ENCODE results near the gene NUP85.
A peak's percentile ranks its signal among the peaks of the same experiment; 100 is the strongest.
"Not testable (repeated sequence)": the region's sequence is repeated elsewhere in the genome, so short reads cannot be mapped to it uniquely, and the experiment has no call there.

Gene NUP85, protein sequence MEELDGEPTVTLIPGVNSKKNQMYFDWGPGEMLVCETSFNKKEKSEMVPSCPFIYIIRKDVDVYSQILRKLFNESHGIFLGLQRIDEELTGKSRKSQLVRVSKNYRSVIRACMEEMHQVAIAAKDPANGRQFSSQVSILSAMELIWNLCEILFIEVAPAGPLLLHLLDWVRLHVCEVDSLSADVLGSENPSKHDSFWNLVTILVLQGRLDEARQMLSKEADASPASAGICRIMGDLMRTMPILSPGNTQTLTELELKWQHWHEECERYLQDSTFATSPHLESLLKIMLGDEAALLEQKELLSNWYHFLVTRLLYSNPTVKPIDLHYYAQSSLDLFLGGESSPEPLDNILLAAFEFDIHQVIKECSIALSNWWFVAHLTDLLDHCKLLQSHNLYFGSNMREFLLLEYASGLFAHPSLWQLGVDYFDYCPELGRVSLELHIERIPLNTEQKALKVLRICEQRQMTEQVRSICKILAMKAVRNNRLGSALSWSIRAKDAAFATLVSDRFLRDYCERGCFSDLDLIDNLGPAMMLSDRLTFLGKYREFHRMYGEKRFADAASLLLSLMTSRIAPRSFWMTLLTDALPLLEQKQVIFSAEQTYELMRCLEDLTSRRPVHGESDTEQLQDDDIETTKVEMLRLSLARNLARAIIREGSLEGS

DNA sequence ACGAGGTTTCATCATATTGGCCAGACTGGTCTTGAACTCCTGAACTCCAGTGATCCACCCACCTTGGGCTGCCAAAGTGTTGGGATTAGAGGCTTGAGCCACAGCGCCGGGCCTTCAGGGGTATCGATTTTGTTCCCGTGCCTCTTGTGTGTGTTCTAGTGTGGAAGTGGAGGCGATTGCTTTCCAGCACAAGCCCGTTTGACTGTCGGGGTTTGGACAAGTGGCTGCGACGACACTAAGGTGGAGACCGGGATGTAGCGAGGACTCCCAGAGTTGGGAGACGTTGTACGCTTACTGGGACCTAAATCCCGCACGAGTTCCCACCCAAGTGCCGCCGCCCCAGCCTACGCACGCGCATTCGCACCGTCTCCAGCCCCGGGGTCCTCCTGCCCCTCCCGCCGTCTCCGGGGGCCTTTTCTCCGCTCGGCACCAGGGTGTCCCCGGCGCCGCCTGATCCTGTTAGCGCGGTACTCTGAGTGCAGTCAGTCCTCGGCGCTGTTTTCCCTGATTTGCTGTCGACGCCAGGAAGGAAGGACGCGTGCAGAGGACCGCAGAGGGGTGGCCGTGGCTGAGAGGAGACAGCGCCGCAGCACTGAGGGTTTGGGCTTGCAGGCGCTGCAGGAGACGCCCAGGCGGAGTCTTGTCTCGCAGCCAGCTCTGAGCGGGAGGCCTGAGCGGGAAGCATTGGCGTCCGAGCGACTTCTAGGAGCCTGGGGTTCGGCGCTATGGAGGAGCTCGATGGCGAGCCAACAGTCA lies at the start of gene NUP85:
Gene NUP85 (plus strand): TSS at position 643 of the 756 bp plus-strand sequence. CDS start 83 bp downstream, at position 726.
- peak; percentile 79 to 91 (median 88) for DNase-seq (ENCODE audit: low read depth in 4 of 4, low spot score in 1 of 4)

DNA sequence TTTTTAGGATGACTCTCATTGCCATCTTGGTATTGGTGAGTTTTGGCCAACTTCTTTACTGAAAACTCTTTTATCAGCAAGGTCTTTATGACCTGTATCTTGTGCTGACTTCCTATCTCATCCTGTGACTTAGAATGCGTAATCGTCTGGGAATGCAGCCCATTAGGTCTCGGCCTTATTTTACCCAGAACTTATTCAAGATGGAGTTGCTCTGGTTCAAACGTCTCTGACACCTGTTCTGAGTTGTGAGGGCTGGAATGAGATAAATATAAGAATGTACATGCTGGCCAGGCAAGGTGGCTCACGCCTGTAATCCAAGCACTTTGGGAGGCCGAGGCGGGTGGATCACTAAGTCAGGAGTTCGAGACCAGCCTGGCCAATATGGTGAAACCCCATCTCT lies 47.0 kb upstream of the NUP85 start:
- DNase-seq (ENCODE audit: low read depth in 4 of 4, low spot score in 1 of 4): not testable (repeated sequence)

DNA sequence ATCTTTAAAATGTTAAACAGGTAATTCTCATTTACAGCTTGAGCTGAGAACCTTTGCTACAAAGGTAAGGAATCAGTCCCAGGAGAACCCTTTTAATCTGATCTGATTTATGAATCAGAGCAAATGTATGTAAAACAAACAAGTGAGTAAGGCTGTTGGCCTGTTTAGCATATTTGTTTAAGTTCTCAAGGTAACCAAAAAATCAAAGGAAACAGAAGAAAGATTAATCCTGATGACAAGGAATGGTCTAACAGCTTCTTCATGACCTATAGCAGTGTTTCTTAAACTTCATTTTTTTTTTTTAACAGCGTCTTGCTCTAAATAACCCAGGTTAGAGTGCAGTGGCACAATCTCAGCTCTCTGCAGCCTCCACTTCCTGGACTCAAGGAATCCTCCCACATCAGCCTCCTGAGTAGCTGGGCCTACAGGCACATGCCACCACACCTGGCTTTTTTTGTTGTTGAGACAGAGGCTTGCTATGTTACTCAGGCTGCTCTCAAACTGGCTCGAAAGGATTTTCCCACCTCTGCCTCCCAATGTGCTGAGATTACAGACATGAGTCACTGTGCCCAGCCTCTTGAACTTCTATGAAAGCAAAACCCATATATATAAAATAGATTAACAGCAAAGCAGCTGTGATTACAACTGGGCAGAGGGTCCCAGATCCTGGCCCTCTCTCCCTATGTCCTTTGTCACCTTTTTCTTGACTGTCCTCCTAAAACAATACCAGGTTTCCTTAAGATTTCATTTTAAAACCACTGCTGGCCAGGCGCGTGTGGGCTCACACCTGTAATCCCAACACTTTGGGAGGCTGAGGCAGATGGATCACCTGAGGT lies 46.1 kb upstream of the NUP85 start:
- no peak for DNase-seq (ENCODE audit: low read depth in 4 of 4, low spot score in 1 of 4)

DNA sequence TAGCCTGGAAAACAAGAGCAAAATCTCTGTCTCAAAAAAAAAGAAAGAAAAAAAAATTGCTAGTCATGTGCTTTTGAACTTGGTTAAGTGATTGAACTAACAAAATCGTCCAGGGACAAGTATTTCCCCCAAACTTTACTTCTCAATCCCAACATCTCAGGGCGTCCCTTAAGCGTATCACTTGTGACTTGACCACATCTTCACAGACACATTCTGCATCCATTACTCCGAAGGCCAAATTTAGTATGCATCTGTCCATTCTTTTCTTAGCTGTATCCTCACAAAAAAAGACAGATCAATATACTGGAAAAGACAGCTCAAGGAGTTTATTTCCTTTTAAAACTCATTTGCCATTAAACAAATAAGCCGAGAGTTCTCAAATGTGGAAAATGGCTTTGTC lies 45.3 kb upstream of the NUP85 start:
- DNase-seq (ENCODE audit: low read depth in 4 of 4, low spot score in 1 of 4): no peak

DNA sequence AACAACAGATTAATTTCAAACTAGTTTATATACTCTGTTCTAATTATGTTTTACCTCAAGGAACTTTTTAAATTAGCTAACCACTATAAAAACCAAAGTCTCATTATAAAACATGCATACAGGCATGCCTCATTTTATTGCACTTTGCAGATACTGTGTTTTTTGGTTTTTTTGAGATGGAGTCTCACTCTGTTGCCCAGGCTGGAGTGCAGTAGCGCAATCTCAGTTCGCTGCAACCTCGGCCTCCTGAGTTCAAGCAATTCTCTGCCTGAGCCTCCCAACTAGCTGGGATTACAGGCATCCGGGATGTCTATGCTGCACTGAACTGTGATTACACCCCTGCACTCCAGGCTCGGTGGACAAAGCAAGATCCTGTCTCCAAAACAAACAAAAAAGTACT lies 42.4 kb upstream of the NUP85 start:
- DNase-seq (ENCODE audit: low read depth in 4 of 4, low spot score in 1 of 4): no peak

DNA sequence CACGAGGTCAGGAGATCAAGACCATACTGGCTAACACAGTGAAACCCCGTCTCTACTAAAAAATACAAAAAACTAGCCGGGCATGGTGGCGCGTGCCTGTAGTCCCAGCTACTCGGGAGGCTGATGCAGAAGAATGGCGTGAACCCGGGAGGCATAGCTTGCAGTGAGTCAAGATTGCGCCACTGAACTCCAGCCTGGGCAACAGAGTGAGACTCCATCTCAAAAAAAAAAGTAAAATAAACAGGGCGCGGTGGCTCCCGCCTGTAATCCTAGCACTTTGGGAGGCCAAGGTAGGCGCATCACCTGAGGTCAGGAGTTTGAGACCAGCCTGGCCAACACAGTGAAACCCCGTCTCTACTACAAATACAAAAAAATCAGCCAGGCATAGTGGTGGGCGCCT lies 40.9 kb upstream of the NUP85 start:
- DNase-seq (ENCODE audit: low read depth in 4 of 4, low spot score in 1 of 4): not testable (repeated sequence)

DNA sequence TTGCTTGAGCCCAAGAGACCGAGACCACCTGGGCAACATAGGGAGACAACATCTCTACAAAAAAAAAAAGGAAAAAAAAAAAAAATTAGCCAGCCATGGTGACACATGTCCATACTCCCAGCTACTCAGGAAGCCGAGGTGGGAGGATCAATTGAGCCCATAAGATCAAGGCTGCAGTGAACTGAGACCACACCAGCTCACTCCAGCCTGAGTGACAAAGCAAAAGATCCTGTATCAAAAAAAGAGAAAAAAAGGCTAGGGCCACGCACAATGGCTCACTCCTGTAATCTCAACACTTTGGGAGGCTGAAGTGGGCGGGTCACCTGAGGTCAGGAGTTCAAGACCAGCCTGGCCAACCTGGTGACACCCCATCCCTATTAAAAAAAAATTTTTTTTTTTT lies 36.5 kb upstream of the NUP85 start:
- DNase-seq (ENCODE audit: low read depth in 4 of 4, low spot score in 1 of 4): no peak

DNA sequence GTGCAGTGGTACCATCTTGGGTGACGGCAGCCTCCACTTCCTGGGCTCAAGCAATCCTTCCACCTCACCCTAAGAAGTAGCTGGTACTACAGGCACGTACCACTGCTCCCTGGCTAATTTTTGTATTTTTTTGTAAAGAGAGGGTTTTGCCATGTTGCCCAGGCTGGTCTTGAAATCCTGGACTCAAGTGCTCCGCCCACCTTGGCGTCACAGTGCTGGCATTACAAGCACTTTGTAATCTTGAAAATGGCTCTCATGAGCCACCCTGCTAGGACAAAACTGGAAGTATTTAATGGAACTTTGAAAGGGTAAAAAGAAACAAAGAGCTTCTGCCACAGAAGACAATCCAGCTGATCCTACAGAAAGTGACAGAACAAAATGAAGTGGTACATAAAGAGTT lies 32.0 kb upstream of the NUP85 start:
- no peak for DNase-seq (ENCODE audit: low read depth in 4 of 4, low spot score in 1 of 4)

DNA sequence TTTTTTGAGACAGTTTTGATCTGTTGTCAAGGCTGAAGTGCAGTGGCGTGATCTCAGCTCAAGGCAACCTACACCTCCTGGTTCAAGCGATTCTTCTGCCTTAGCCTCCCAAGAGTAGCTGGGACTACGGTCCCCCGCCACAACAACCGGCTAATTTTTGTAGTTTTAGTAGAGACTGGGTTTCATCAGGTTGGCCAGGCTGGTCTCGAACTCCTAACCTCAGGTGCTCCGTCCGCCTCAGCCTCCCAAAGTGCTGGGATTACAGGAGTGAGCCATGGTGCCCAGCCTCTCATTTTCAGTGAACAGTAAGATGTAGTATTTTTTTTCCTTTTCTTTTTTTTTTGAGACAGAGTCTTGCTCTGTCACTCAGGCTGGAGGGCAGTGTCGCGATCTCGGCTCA lies 30.5 kb upstream of the NUP85 start:
- DNase-seq (ENCODE audit: low read depth in 4 of 4, low spot score in 1 of 4): no peak

DNA sequence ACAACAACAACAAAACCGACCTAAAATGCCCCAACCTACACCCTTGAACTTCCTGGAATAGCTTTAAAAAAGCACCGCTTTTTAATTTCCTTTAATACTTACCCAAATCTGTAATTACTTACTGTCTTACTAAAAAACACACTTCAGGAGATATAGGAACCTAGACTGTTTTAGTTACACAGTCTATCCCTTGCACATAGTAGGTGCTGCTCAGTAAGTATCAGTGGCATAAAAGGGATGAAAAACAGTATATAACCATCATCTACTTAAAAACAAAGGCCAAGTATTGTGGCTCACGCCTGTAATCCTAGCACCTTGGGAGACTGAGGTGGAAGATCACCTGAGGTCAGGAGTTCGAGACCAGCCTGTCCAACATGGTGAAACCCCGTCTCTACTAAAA lies 28.9 kb upstream of the NUP85 start:
- DNase-seq (ENCODE audit: low read depth in 4 of 4, low spot score in 1 of 4): no peak

DNA sequence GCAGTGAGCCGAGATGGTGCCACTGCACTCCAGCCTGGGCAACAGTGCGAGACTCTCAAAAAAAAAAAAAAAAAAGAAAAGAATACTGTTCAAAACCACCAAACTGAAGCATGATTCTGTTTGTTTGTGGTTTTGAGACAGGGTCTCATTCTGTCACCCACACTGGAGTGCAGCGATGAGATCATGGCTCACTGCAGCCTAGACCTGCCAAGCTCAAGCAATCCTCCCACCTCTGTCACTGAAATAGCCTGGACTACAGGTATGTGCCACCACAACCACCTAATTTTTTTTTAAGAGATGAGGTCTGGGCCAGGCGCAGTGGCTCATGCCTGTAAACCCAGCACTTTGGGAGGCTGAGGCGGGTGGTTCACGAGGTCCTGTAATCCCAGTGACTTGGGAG lies 27.0 kb upstream of the NUP85 start:
- DNase-seq (ENCODE audit: low read depth in 4 of 4, low spot score in 1 of 4): no peak

DNA sequence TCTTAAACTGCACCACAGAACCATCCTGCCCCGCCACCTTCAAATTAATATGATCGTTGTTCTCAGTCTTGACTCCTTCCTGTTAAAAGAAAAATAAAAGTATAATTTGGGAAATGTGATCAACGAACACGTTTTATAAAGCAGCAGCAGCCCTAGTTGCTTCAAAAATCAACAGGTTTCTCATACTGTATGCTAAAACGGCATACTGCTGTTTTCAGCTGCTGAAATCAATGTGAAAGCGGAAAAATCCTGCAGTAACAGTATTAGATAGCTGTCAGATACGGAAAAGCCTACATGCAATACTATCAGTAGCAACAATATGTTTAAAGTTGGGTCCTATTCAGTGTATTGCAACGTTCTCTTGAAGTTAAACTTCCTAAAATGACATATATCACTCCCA lies 24.4 kb upstream of the NUP85 start:
- DNase-seq (ENCODE audit: low read depth in 4 of 4, low spot score in 1 of 4): no peak

DNA sequence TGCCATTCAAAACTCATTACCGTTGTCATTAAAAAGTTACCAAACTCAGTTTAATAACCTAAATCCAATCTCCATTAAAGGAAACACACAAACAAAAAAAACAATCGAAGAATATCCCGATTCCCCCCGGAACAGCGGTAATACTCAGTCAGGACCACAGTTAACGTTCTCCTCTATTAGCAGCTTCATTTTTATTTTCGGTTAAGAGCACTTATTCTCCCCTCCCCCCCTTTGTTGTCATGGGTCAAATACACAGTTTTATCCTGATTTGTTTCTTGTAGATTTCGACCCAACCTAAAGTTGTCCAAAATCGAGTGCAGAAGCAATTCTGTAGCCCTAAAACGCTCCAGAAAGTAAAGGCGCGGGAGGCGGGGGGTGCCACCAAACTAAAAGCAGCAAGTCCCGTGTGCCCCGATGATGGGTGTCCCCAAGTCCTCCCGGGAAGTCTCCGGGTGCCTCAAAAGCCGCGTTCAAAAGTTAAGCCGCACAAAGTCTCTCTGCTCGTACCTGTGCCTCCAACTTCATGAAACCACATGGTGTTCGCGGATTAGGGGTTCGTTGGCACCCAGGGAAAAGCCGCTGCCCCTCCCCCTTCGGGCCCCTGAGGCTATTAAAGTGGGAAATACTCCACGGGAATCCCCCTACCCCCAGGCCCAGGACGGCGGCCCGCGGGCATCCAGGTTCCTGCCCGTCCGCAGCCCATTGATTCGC lies 23.7 kb upstream of the NUP85 start:
- peak in 3 of 4 experiments; percentile 13 to 21 (median 20) for DNase-seq (ENCODE audit: low read depth in 4 of 4, low spot score in 1 of 4)

DNA sequence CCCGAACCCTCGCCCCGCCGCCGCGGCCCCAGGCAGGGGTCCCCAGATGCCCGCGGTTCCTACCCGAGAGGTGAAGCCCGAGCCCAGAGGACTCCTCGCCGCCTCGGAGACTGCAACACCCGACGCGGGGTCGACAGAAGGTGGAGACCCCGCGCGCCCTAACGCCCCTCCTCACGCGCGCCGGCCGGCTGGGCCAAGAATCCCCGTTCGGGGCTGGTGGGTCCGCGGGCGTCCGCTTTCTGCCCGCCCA lies 23.2 kb upstream of the NUP85 start:
- DNase-seq (ENCODE audit: low read depth in 4 of 4, low spot score in 1 of 4): no peak

DNA sequence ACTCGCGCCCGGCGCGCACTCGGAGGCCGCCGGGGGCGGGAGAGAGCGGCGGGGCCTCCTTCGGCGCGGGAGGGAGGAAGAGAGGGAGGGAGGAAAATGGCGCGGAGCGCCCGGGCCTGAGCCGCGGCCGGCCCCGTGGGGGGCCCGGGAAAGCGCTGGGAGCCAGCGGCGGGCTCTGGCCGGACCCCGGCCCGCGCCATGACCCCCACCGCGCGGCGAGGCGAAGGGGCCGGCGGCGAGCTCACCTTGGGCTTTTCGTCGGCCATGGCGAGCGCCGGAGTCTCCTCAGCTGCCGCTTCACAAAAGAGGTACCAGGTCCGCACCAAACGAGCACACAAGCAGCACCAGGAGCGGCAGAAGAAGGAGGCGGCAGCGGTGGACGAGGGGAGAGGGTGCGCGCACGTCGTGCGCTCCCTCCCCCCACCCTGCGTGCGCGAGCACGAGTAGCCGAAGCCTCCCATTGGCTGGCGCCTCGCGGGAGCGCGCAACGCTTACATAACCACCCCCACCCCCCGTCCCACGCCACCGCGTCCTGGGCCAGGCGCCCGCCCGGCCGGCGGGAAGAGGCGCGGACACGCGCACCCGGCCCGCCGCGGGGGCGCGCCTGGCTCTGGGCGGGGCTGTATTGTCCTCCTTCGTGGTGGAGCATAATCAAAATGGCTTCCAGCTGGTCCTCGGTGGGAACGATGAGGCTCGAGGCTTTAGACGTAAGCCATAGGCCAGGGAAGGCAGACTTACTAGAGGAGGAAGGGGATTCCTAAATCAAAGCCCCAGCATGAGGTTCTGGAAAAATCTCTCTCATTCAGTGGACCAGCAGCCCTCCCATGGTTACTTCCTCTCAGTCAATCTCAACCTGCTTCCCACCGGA lies 22.7 kb upstream of the NUP85 start, which contains the start of gene SUMO2:
Gene SUMO2 (minus strand): TSS at position 391 of the 868 bp plus-strand sequence. CDS start 125 bp downstream, at position 266.
- peak; percentile 88 to 96 (median 93) for DNase-seq (ENCODE audit: low read depth in 4 of 4, low spot score in 1 of 4)

DNA sequence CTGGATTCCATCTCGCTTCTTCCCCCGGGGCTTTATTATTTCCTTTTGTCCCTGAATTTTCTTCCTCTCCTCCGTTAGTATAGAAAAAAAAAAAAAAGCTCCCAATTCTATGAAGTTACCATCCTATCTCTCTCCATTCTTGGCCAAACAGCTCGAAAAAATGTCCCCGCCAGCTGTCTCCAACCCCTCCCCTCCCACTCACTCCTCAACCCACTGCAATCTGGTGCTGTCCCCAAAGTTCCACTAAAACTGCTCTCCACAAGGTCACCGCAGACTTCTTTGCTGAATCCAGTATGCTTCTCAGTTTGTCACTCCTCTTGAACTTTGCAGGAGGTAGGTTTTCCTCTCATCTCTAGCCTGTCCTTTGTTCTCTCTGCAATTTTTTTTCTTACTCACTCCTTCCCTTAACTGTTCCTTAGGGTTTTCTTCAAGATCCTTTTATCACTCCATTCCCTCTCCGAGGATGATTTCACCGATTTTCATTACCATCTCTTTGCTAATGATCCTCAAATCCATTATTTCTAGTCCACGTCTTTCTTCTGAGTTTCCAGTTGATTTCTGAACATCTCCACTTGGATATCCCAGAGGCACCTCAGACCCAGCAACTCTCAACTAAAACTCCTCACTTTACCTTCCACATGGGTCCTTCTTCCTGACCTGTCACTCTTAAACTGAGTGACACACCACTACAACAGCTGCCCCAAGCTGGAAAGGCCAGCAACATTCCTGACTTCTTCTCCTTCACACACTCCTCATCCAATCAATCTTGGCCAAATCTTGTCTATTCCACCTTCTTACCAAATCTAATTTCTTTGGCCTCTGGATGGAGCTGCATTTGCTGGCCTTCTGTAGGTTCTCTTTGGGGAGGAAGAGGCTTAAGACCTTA lies 21.2 kb upstream of the NUP85 start:
- DNase-seq (ENCODE audit: low read depth in 4 of 4, low spot score in 1 of 4): no peak

DNA sequence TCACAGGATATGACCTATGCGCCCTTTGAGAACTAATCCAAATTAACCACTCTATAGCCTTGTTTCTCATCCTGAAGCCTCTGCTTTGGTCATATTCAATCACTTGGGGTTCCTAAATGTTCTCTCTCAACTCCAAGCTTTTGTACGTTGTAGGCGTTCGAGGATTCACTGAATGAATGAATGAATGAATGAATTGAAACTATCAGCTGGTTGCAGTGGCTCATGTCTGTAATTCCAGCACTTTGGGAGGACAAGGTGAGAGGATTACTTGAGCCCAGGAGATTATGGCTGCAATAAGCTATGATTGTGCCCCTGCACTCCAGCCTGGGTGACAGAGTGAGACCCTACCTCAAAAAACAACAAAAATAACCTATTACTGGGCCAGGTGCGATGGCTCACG lies 16.9 kb upstream of the NUP85 start:
- no peak for DNase-seq (ENCODE audit: low read depth in 4 of 4, low spot score in 1 of 4)

DNA sequence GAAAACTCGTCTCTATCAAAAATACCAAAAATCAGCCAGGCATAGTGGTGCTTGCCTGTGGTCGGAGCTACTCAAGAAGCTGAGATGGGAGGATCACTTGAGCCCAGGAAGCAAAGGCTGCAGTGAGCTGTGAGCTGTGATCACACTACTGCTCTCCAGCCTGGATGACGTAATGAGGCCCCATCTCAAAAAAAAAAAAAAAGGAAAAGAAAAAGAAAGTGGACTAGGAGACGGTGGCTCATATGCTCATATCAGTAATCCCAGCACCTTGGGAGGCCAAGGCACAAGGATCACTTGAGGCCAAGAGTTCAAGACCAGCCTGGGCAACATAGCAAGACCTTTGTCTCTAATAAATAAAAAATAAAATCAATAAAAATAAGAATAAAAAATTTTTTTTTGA lies 13.9 kb upstream of the NUP85 start:
- no peak for DNase-seq (ENCODE audit: low read depth in 4 of 4, low spot score in 1 of 4)

DNA sequence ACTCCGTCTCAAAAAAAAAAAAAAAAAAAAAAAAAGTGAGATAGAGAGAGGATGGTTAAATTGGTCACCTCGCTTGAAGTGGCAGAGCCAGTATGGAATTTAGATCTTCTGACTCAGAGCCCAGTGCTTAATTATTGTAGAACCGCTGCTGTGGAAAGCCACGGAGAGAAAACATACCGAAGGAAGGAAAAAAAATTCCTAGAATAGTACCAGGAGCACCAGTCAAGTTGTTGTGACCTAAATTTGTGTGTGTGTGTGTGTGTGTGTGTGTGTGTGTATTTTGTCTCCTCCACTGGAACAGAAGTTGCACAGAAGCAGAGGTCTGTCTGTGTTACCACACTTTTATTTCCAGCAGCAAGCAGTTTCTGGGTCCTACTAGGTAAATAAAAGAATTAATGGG lies 10.6 kb upstream of the NUP85 start:
- no peak for DNase-seq (ENCODE audit: low read depth in 4 of 4, low spot score in 1 of 4)
